Measurements from ENCODE around the gene CYP19A1.

The CYP19A1 gene

DNA sequence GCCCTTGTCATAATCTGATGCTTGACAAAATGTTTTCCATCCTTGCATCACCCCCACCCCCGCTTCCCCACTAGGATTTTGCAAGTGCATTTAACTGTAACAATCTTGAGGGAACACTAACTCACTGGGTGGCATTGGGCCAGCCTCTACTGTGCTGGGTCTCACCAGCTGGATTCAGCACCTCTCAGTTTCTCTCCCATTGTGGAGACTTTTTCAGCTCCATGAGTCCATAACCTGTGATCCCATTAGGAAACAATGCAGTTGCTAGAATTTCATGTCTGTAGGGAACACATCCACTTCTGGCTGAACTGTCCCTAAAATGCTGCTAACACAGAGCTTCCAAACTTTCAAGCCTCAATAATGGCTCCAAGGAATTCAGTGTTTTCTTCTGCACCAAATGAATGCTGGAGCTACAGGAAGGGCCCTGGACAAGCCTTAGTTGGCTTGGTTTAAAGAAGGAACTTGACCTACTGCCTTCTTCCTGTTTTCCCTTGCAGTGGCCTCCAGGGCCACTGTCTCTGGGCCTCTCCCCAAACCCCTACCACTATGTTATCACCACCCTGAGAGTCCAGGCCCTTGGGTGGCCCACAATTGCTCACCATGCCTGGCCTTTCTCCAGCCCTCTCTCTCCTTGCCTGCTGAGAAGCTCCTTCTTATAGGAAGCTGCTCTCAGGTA lies 15.6 kb downstream of the CYP19A1 start:
- no peak for DNase-seq

DNA sequence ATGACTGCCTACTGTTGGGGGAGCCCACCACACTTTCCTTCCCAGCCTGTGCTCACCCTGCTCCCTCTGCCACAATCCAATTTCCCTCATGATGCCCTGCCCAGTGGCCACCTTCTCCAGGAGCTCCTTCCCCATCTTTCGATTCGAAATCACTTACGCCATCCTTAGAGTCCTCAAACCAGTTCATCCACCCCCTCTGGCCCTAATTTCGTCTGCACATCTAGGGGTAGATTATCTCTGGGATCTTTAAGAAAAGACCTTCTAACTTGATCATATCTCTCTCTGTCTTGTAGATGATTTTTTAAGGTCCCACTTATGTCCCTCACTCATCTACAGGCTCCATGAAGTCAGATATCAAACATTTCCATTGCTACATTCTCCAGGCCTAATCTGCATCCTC lies 17.1 kb downstream of the CYP19A1 start:
- no peak for DNase-seq

DNA sequence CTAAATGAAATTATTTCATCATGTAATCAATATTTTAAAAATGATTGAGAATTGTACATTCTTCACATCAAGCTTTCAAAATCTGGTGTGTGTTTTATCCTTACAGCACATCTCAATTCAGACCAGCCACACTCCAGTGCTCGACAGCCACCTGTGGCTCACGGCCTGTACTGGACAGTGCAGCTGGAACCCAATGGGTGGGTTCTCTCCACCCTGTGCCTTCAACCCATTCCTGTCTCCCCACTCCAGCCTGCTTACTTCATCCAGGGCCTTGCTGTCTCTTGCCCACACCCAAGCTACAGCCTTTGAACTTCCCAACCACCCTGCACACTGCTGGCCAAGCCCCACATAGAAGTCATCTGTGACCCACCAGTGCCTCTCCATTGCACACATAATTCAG lies 17.6 kb downstream of the CYP19A1 start:
- no peak for DNase-seq

DNA sequence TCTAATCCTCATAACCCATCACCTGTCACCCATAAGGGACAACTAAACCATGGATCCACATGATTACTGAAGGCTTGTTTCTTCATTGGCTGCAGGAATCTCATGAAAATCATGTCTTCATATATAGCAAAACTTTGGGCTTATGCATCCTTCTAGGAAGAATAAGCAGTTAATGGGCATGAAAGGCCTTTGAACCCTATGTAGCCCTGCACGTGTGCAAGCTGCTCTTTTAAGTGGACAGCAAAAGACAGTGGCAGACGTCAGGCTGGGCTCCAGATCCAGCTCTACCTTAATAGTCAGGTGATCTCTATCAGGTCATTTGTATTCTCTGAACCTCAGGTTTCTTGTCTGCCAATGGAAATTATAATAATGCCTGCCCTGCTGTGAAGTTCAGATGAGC lies 18.9 kb downstream of the CYP19A1 start:
- DNase-seq: no peak

DNA sequence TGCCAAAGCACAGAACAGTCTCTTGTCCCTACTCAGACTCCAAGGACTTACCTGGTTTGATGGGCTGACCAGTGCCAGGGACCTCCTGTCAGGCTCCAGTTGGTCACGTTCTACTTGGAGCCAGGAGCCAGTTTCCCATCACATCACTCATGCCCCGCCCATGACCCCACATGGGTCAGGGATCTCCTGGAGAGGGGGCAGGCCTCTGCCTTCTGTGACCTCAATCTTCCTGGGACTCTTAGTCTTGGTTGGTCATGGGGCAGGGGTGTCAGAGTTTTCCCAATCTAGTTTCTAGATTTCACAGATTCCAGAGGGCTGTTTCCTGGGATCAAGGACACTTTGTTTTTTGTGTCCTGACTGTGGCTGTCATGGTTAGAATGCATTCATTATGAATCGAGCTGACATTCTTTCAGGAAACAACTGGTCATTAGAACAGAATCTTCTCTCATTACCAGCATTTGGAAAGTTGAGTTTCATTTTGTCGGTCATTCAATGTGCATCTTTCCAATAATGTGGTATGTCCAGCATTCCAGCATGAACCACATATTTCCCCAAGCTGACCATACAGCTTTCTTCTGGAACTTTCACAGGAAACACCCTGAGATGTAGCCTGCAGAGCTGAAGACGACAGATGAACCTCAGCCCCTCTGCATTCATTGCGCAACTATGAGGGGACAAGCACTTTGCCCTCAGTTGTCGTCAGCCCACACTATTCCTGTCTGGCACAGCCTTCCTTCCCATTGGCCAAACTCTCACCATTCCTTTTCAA lies 19.8 kb downstream of the CYP19A1 start:
- DNase-seq: no peak

DNA sequence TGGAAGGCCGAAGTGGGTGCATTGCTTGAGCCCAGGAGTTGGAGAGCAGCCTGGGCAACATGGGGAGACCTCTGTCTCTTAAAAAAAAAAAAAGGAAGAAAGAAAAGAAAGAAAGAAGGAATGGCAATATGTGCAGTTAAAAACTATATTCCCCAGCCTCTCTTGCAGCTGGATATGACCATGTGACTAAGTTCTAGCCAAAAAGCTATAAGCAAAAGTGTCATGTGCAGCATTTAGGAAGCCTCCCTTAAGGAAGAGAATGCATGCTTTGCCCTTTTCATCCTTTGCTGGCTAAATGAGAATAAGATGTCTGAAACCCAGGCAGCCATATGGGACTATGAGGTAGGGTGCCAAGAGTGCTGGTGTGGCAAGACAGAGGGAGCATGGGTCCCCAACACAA lies 21.8 kb downstream of the CYP19A1 start:
- no peak for DNase-seq

GRCh38 chr15:51315726-51316125 lies 22.7 kb downstream of the CYP19A1 start:
- DNase-seq: no peak

GRCh38 chr15:51314391-51315337 lies 23.7 kb downstream of the CYP19A1 start:
- DNase-seq: no peak

- DNase-seq: no peak
These were observed 24.6 kb downstream of the CYP19A1 start for GRCh38 chr15:51313644-51314280.

GRCh38 chr15:51313074-51313393 lies 25.4 kb downstream of the CYP19A1 start:
- no peak for DNase-seq

DNA sequence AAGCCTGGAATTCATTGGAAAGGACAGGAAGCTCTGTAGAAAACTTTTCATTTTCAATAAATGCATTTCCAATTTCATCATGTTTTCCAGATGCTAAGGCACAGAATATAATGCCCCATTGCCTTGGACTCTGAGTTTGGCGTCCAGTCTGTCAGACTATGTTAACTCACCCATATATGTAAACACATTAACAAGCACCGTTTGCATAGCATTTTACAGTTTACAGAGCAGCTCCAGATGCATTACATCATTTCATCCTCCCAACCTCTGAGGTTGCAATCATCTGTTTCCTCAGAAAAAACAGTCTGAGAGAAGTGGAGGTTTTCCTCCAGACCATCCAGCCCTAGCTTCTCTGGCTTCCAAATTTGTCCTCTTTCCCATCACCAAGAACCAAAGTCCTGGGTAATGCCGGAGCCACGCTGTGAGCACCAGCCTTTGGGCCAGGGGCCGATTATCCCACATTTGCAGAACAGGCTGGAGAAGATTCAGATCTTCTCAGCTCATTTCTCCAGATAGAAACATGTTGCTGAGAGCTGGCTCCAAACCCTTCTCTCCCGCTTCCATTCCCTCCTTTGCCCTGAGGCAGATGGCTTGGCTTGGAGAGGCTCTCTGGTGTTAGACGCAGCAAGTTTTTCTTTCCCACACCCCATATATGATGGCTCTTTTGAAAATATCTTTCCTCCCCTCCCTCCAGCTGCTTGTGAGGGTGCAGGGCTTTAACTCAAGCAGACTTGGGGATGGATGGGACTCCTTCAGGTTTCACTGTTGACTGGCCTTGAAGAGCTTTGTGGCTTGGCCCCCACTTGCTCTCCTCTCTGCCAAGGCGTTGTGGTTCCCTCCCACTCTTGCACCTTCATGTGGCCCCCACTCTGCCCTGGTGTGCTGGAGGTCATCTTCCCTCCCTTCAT lies 26.0 kb downstream of the CYP19A1 start:
- DNase-seq: no peak

DNA sequence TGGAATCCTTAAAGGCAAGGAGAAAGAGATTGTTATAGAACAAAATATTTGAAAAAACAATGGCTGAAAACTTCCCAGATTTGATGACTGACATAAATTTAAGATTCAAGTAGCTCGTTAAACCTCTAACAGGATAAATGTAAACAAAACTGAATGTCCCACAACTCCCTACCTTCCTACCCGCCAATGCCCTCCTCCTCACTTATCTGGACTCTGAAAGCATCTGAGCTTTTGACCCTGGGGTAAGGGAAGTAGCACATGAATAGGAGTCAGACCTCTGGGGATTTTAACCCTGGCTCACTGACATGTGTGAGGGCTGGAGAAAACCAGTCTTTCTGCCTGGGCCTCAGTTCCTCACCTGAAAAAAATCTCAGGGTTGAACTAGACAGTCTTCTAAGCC lies 26.9 kb downstream of the CYP19A1 start:
- no peak for DNase-seq

DNA sequence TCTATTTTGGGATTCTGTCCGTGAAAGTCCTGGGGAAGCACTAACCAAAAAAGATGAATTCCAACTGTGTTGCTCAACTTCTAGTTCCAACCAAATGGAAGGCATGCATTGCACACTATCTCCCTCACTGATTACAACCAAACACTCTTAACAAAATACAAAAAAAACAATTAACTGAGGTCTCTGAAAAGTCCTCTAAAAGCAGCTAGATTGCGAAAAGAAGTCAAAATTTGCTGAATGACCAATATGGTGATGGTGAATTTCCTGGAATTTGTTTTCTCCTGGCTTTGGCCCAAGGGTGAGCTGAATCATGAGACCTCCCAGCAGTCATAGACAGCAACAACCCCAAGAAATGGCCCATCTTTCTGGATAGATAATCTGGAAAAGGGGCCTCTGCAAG lies 28.3 kb downstream of the CYP19A1 start:
- no peak for DNase-seq

DNA sequence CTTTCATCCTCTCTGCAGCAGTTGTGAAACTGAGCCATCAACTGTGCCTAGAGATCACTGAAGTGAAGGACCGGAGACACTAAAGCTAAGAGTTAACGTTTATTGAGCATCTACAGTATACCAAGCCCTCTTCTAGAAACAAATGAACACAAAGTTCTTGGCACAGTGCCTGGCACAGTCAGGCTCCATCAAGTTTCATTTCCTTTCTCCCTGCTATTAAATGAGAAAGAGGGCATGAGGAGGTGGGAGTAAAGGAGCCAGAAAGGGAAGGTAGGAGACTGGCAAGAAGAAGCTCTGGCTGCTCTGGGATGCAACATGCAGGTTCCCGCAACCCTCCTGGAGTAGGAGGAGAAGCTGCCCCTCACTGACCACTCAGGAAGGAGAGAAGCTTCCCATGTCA lies 30.6 kb downstream of the CYP19A1 start:
- no peak for DNase-seq

DNA sequence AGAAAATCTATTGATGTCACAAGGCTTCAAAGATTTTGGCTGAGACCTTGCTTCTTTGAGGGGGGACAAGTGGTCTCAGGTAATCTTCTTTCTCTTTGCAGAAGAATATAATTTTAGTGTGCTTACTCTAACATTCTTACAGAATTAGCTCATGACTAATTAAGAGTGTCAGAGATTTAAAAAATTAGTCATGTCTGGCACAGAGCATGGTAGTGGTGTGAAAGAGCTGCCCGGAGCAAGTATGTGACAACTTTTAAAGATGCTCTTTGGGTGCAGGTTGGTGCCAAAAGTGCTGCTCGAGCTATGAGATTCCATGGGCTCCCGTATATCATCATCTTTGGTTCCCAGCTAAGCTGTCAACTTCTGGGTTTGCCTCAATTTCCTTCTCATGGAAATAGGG lies 31.1 kb downstream of the CYP19A1 start:
- no peak for DNase-seq

GRCh38 chr15:51303462-51303980 lies 34.9 kb downstream of the CYP19A1 start:
- no peak for DNase-seq

DNA sequence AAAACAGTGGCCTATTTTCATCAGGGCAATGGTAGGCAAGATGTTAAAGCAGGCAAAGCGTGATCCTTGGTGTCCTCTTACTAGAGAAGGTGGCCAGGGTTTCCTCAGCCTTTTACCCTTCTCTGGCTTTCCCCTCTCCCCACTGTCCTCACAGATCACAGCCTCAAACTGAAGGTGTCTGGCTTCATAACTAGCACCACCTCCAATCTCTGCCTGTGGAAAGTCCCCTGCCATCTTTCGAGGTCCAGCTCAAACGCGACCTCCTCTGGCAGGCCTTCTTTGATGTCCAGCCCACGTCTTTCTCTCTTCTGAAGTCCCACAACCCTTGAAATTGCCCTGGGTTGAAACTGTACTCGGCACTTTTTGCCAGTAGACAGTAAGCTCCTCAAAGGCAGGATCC lies 35.9 kb downstream of the CYP19A1 start:
- no peak for DNase-seq

DNA sequence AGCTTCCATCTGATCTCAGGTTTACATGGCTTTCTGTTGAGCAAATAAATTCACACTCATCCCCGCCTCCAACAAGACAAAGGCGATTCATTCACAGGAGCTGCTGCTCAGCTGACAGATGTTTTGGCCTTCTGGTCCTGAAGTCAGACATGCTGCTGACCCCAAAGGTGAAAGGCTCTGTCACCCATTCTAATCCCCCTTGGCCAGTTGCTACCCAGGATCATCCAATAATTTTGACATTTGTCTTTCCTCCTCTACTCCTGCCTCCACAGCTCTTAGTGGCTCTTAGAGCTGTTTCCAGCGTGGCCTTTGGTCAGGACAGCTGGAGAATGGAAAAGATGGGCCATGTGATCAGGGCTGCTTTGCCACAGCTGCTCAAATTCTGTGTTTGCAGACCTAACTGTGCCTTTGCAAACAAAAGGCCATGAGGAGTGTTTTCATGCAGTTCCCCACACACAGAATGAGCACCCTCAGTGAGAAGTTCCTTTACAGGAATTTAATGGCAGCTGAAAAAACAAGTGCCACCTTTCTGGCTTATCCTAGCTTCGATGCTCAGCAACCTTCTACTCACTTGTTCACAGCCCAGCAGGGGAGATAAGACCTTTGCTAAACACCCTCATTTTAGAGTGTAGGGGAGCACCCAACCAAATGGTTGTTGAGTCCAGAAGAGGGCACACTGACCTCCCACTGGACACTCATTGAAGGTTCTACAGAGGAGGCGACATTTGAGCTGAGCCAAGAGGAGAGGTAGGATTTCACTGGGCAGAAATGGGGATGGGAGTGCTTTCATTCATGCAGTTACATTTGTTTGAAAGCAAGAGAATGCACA lies 39.0 kb downstream of the CYP19A1 start:
- DNase-seq: no peak

DNA sequence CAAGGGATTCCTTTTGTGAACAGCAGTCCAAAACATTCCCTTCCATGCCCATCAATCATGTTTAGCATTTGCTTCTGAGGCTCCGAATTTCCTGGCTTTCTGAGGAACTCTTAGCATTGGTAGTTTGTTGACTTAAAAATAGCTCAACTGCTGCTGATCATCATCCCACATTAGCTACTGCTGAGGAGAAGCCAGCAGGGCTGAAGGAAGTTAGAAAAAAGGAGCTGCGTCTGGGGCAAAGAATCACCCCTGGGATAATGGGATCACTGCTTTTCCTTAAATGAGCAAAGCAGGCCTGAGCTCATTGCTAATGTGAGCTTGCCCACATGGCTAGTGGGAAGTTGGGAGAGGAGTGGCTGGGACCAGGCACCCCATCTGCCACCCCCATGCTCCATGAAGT lies 39.8 kb downstream of the CYP19A1 start:
- no peak for DNase-seq

- DNase-seq: no peak
These were observed 47.7 kb downstream of the CYP19A1 start for GRCh38 chr15:51290720-51291119.

GRCh38 chr15:51289290-51289689 lies 49.1 kb downstream of the CYP19A1 start:
- DNase-seq: no peak
